ENCODE measurements around the gene VPS52.
A peak's percentile ranks its signal among the peaks of the same experiment; 100 is the strongest.
"Not testable (repeated sequence)": the region's sequence is repeated elsewhere in the genome, so short reads cannot be mapped to it uniquely, and the experiment has no call there.

Gene VPS52

DNA sequence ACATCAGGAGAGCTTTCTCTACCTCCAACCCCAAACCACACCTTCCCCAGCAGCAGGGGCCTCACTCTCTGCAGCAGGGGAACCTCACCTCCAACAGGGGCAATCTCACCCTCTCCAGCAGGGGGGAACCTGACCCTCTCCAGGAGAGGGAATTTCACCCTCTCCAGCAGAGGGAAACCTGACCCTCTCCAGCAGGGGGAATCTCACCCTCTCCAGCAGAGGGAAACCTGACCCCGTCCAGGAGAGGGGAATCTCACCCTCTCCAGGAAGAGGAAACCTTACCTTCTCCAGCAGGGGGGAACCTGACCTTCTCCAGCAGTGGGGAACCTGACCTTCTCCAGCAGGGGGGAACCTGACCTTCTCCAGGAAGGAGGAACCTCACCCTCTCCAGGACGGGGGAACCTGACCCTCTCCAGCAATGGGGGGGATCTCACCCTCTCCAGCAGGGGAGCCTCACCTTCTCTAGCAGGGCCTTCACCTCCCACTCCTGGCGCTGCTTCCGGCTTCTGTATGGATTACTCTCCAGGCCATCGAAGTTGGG is 8.4 kb upstream of the VPS52 start:
- FAIRE-seq = peak; percentile 15

- no peak for FAIRE-seq
These were observed 7.6 kb upstream of the VPS52 start for GRCh38 chr6:33279257-33279695.

DNA sequence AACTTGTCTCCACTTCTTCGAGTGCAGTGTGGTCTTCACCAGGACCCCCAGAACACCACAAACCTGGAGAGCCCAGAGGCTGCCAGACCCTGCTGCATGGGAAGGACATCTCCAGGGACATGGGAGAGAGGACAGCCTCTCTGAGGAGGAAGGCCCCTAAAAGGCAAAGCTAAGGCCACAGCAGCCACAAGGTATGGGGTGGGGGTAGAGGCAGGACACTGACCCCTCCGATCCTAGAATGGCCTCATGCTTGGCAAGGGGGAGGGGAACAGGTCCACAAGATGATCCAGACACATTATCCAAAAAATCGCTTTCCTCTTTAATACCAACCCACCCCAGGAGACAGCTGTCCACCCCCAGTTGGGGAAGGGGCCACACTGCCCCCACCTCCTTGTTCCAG is 7.1 kb upstream of the VPS52 start:
- FAIRE-seq = no peak

DNA sequence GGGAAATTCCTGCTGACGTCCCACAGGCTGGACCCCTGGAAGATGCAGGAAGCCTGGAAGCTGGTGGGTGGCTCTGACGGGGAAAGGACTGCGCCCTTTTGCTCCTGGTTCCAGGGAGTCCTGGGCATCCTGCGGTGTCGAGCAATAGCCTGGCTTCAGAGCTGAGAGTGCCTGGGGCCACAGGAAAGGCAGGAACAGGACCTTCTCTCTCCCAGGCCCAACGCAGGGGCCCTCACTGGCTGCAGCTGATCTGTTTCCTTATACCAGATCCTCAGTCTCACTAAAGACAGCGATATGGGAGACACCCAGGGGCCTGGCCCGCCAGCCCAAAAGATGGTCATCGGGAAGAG is 6.7 kb upstream of the VPS52 start:
- no peak for FAIRE-seq

DNA sequence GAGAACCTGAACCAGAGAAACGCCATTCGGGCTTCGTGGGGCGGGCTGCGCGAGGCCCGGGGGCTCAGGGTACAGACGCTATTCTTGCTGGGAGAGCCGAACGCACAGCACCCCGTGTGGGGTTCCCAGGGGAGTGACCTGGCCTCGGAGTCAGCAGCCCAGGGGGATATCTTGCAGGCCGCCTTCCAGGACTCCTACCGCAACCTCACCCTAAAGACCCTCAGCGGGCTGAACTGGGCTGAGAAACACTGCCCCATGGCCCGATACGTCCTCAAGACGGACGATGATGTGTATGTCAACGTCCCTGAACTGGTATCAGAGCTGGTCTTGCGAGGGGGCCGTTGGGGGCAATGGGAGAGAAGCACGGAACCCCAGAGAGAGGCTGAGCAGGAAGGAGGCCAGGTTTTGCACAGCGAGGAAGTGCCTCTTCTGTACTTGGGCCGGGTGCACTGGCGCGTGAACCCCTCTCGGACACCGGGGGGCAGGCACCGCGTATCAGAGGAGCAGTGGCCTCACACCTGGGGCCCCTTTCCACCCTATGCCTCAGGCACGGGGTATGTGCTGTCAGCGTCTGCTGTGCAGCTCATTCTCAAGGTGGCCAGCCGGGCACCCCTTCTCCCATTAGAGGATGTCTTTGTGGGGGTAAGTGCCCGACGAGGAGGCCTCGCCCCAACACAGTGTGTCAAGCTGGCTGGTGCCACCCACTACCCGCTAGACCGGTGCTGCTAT is 6.2 kb upstream of the VPS52 start:
- FAIRE-seq = no peak

- FAIRE-seq = peak; percentile 94
These were observed 5.4 kb upstream of the VPS52 start, which contains the start of gene B3GALT4 for GRCh38 chr6:33276864-33277662. Gene B3GALT4, plus strand, starts transcription at chr6:33277123. Its CDS starts 297 bp downstream, at chr6:33277420.

DNA sequence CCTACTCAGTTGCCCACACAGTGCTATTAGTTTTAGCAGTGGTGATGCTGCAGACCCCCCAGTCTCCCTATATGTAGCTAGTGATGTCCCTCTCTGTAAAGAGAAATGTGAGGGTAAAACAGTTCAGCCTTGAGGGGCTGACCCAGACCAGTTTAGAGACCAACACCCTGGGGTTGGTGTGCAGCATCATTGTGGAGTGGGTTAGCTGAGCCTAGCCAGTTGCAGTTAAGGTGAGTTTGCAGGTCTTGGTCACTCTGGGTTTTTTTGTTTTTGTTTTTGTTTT is 4.8 kb upstream of the VPS52 start:
- peak; percentile 95 for FAIRE-seq

DNA sequence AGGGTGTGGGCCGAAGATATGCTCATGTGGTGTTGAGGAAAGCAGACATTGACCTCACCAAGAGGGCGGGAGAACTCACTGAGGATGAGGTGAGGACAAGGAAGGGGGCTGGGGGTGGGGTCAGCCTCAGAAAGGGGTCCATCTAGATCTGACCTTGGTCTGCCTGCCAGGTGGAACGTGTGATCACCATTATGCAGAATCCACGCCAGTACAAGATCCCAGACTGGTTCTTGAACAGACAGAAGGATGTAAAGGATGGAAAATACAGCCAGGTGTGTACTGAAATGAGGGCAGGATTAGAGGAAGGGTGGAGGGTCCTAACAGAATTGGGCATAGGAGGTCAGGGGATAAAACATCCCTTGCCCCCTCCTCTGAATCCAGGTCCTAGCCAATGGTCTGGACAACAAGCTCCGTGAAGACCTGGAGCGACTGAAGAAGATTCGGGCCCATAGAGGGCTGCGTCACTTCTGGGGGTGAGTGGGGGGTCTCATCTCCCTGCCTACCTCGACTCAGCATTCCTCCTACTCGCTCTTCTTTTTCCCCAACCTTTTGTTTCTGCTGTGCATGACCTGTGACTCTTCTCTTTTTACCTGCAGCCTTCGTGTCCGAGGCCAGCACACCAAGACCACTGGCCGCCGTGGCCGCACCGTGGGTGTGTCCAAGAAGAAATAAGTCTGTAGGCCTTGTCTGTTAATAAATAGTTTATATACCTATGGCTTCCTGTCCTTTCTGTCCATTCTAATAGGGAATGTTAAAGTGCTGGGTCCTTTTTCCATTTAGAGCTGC is 4.3 kb upstream of the VPS52 start:
- FAIRE-seq = not testable (repeated sequence)

DNA sequence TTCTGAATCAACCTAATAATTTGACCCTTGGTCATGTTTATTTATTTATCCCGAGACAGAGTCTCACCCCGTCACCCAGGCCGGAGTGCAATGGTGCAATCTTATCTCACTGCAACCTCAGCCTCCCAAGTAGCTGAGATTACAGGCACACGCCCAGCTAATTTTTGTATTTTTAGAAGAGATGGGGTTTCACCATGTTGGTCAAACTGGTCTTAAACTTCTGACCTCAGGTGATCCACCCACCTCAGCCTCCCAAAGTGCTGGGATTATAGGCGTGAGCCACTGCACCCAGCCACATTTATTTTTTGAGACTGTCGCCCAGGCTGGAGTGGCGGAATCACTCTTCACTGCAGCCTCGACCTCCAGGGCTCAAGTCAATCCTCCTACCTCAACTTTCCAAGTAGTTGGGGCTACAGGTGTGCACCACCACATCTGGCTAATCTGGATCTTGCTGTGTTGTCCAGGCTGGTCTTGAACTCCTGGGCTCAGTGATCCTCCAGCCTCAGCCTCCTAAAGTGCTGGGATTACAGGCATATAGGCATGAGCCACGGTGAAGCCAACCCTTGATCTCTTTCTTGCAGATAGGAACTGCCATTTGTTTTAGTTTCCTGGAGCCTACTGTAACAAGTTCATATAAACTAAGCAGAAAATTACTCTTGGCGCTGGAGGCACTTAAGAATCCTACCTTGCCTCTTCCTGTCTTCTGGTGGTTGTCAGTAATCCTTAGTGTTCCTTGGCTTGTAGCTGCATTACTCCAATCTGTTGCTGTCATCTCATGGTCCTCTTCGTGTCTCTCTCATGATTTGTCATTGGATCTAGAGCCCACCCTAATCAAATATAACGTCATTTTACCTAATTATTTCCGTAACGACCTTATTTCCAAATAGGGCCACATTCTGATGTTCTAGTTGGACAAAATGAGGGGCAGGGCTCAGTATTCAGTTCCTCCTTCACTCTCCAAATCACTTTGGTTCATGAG is 2.5 kb upstream of the VPS52 start:
- no peak for FAIRE-seq

DNA sequence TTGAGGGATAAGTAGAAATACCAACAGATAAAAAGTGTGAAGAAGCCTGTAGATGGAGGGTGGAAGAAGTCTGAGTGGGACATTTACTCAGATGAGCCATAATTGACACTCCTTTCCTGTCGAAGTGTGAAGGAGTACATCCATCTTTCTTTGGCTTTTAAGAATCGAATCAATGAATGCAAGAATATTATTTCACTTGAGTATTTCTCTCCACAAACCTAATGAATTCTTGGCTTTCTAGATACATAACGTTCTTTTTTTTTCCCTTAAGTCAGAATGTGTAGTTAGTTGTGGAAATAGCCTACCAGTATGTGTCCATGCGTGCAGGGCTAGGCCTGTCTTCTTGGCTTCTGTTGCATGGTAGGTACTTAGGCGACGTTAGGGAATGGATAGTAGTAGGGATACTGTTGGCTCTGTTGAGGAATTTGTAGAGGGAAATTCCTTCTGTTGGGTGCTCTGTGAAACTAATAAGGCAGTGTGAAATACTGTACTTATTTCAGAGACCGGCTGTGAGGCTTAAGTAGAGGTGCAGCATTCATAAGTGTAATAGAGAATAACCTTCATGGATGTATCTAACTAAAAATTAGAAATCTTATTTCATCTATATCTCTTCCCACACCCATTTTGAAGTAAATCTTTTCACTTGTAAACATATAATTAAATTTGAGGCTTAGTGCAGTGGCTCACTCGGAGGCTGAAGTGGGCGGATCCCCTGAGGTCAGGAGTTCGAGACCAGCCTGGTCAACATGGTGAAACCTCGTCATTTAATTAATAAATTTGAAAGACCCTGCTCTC is 1.6 kb upstream of the VPS52 start:
- no peak for FAIRE-seq

GRCh38 chr6:33272275-33273128 is 826 bp upstream of the VPS52 start:
- no peak for FAIRE-seq

DNA sequence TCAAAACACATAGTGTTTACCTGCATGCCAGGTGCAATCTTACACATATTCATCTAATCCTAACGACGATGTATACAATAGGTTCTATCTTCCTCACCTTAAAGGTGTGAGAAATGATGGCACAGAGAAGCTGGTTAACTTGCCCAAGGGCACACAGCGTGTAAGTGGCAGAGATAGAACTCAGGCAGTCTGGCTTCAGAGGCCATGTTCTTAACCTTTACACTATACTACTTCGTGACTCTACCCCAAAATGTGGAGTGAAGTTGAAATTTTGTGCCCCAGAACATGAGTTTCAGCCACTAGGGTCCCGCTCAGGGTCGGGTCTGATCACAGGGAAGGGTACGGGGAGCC is 584 bp downstream of the VPS52 start:
- FAIRE-seq = no peak

- FAIRE-seq = no peak
These were observed 7.7 kb downstream of the VPS52 start for GRCh38 chr6:33264015-33264414.

GRCh38 chr6:33262490-33262889 is 9.2 kb downstream of the VPS52 start:
- not testable (repeated sequence) for FAIRE-seq

DNA sequence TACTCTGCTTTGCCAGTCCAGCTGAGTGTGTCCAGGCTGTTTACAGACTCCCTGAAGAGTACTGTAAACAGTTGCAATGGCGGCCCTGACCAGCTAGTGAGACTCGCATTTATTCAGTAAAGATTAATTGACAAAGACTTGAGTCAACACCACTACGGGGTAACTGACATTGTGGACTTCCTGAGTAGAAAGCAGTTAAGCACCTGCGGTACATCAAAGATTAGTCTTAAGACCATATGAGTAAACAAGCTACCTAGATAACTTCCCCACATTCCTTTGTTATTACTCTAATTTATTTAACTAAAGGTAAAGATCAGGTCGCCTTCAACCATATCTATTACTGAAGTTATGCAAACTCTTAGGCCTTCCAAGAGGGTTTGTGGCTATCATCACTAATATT is 12.6 kb downstream of the VPS52 start:
- FAIRE-seq = no peak

- FAIRE-seq = no peak
These were observed 17.1 kb downstream of the VPS52 start for GRCh38 chr6:33254591-33254990.

DNA sequence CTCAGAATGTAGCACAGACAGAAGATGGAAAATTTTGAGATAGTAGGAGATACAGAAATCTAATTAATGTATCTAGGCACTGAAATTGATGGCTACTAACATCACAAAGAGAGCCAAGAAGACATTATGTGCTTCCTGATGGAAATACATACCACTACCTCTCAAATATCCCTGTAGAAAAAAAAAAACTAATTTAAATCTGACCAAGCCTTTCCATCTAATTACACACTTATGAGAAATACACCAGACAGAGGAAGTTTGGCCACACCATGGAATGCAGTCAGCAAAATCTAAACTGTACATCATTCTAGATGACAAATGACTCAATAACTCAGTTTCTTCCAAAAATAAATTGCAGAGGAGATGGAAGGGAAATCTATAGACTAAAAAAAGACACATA is 18.9 kb downstream of the VPS52 start:
- no peak for FAIRE-seq

GRCh38 chr6:33251395-33252012 is 20.2 kb downstream of the VPS52 start:
- FAIRE-seq = no peak

DNA sequence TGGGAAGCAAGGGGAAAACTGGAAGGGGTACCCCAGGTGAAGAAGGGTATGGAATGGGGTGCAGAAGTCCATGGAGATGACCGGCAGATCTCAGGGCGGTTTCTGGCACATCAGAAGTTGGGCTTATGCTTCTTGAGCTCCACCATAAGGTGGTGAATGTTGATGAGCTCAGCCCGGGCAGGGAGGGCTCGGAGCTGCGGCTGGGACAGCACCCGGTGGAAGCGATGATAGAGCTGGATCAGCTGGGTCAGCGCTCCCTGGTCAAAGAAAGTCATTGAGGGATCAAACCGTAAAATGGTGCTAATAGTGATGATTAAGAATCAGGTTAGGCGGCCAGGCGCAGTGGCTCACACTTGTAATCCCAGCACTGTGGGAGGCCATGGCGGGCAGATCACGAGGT is 20.9 kb downstream of the VPS52 start:
- no peak for FAIRE-seq

Measured in G401.6 (cell line).